Measurements from ENCODE around the gene GPRC5B. TPM values are rescaled to one million over a fixed set of nuclear protein-coding genes. Genes with fewer than 3 reads are reported as not detected.

Gene GPRC5B
- total RNA-seq, 1 donor from 2014 or later: 0.07 TPM

- H3K27ac Mint-ChIP-seq: no peak overlapping the region
- no peak overlapping the region for H3K4me3 Mint-ChIP-seq
- H3K27me3 Mint-ChIP-seq: peaks cover 21% of the 10 kb centered on the region
- peaks cover 7% of the 10 kb centered on the region for H3K4me1 Mint-ChIP-seq
- ATAC-seq (ENCODE audit: low read depth) (no peak), DNase-seq (no peak)
- intact Hi-C loops (cut with micrococcal nuclease): no loop called here
- H3K9me3 Mint-ChIP-seq: no peaks in the 10 kb centered on the region
- TF ChIP-seq CTCF (IDR thresholded peaks at IDR 0.05): no peak
- no peaks in the 10 kb centered on the region for H3K36me3 Mint-ChIP-seq (ENCODE audit: low read depth)
- CTCF ChIA-PET: no interaction called here
- POLR2A ChIA-PET: no interaction called here
Measured at GRCh38 chr16:19879241-19879792, 5.3 kb downstream of the GPRC5B start.

GRCh38 chr16:19878757-19879156 is 5.9 kb downstream of the GPRC5B start:
- no peak for ATAC-seq (ENCODE audit: low read depth)
- Mint-ChIP-seq H3K9me3 (no peaks in the 10 kb centered on the region), H3K4me3 (no peak overlapping the region), H3K27ac (no peak overlapping the region), H3K4me1 (peaks cover 4% of the 10 kb centered on the region), H3K27me3 (peaks cover 21% of the 10 kb centered on the region), H3K36me3 (ENCODE audit: low read depth) (no peaks in the 10 kb centered on the region)
- no peak for TF ChIP-seq CTCF (IDR thresholded peaks at IDR 0.05)
- no peak for DNase-seq
- intact Hi-C loops (cut with micrococcal nuclease): no loop called here
- CTCF ChIA-PET: no interaction called here
- POLR2A ChIA-PET: no interaction called here

GRCh38 chr16:19876501-19877059 is 8.1 kb downstream of the GPRC5B start:
- intact Hi-C loops (cut with micrococcal nuclease): no loop called here
- Mint-ChIP-seq H3K27ac (no peak overlapping the region), H3K36me3 (ENCODE audit: low read depth) (no peaks in the 10 kb centered on the region), H3K4me3 (no peak overlapping the region), H3K4me1 (no peaks in the 10 kb centered on the region), H3K27me3 (peaks cover 5% of the 10 kb centered on the region), H3K9me3 (no peaks in the 10 kb centered on the region)
- ChIA-PET CTCF (no interaction called here), POLR2A (no interaction called here)
- no peak for TF ChIP-seq CTCF (IDR thresholded peaks at IDR 0.05)
- ATAC-seq (ENCODE audit: low read depth): no peak
- no peak for DNase-seq

- TF ChIP-seq CTCF (IDR thresholded peaks at IDR 0.05): no peak
- Mint-ChIP-seq H3K27me3 (peaks cover 1% of the 10 kb centered on the region), H3K4me3 (no peak overlapping the region), H3K4me1 (no peaks in the 10 kb centered on the region), H3K9me3 (no peaks in the 10 kb centered on the region), H3K36me3 (ENCODE audit: low read depth) (no peaks in the 10 kb centered on the region), H3K27ac (no peak overlapping the region)
- ATAC-seq (ENCODE audit: low read depth): no peak
- POLR2A ChIA-PET: no interaction called here
- intact Hi-C loops (cut with micrococcal nuclease): no loop called here
- DNase-seq: no peak
- CTCF ChIA-PET: no interaction called here
Measured at GRCh38 chr16:19875900-19876299, 8.7 kb downstream of the GPRC5B start.

- Mint-ChIP-seq H3K27me3 (peaks cover 1% of the 10 kb centered on the region), H3K27ac (no peak overlapping the region), H3K36me3 (ENCODE audit: low read depth) (no peaks in the 10 kb centered on the region), H3K4me3 (no peak overlapping the region), H3K4me1 (no peaks in the 10 kb centered on the region), H3K9me3 (no peaks in the 10 kb centered on the region)
- TF ChIP-seq CTCF (IDR thresholded peaks at IDR 0.05): no peak
- ChIA-PET POLR2A (interaction anchor here (0.6 kb wide), 1 partner anchor 17 kb away, joined by 4 read pairs; no protein-coding TSS in a partner anchor), CTCF (no interaction called here)
- DNase-seq (no peak), ATAC-seq (ENCODE audit: low read depth) (no peak)
- intact Hi-C loops (cut with micrococcal nuclease): no loop called here
Measured at GRCh38 chr16:19874851-19875546, 9.6 kb downstream of the GPRC5B start.

Measured in activated B cell treated with CpG ODN at 0.5 μM for 24 hours (primary cell).